HG03432 (cell line): ENCODE results near the gene BCDIN3D.

Experiments
- ATAC-seq: cut with Tn5 transposase; IDR thresholded peaks from one replicate; pipeline ENCODE4 v1.9.1; 2021; ENCODE audit warnings: mild to moderate bottlenecking, moderate library complexity; ENCODE audit not compliant: unreplicated experiment

The BCDIN3D gene

DNA sequence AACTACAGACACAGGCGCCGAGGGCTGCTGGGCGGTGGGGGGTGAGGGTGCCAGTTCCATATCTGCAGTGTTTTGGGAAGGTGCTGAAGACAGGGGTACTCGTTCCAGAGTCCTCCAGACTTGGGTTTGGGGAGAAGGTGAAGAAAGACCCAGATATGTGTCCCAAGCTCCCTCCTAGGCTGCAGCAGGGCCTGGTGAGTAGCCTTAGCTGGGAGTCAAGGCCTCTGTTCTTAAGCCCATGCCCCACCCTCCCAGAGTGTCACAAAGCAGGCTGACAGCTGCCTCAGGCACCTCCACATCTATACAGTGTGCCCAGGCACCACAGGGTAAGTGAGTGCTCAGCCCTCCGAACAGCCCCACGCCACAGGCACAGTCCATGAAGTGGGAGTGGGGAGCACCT lies 19.0 kb downstream of the BCDIN3D start:
- no peak for ATAC-seq

DNA sequence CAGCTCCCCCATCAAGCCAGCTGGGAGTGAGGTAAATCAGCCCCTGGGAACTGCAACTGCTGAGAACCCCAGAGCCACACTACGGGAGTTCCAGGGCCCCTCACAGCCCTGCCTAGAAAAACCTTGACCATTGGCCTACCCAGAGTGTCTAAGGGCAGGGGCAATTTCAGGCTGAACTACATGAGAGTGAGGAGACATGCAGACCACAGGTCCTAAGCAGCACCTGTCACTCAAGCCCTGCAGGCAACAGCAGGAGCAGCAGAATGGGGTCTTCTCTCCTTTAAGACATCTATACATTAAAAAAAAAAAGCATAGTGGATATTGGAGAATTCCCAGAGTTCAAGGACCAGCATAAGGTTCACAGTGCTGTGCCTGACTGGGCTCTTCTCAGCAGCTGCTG lies 19.6 kb downstream of the BCDIN3D start:
- no peak for ATAC-seq

DNA sequence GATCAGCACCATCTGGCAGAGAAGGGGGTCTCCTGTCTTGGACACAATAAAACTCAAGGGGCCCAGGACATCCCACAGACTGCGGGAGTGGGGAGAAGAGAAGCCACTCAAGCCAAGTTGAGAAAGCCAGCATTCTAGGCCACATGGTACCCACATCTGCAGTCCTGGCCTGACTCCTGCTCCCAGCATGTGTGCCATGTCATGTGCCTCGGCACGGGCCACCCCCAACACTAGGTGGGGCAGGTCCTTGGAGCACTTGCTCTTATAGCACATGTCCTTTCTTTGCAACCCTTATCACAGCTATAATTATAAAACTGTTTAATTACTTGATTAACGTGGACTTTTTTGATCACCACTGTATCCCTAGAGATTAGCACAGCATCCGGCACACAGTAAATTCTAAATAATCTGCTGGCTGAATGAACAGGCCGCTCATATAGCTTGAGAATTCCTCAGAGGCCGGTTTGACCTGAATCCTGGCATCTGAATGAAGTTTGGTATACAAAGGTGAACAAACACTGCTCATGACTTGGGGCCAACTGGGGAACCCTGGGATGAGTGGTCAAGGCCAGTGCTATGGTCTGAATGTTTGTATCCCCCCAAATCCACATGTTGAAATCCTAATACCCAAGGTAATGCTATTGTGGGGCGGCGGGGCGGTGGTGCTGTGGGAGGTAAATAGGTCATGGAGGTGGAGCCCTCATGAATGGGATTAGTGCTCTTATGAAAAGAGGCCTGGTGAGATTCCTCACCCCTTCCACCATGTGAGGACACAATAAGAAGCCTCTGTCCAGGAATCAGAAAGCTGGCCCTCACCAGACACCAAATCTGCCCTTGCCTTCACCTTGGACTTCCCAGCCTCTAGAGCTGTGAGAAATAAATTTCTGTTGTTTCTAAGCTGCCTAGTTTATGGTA lies 21.3 kb downstream of the BCDIN3D start:
- ATAC-seq, result no peak

DNA sequence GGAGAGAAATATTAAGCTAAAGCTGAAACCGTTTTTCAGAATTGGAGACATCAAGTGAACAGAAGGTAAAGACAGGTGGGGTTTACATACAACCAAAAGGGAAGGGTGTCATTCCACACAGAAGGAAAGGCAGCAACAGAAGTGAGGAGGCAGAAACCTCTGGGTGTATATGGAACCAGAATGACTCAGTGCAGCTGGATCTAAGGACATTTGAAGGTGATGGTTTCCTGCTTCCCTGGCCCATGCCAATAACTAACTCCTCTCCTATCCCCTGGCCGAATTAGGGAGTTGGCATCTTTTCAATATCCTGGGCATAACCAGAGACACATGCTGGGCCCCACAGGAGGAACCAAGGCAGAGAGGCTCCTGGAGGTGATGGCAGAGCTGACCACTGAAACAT lies 23.1 kb downstream of the BCDIN3D start:
- no peak for ATAC-seq

DNA sequence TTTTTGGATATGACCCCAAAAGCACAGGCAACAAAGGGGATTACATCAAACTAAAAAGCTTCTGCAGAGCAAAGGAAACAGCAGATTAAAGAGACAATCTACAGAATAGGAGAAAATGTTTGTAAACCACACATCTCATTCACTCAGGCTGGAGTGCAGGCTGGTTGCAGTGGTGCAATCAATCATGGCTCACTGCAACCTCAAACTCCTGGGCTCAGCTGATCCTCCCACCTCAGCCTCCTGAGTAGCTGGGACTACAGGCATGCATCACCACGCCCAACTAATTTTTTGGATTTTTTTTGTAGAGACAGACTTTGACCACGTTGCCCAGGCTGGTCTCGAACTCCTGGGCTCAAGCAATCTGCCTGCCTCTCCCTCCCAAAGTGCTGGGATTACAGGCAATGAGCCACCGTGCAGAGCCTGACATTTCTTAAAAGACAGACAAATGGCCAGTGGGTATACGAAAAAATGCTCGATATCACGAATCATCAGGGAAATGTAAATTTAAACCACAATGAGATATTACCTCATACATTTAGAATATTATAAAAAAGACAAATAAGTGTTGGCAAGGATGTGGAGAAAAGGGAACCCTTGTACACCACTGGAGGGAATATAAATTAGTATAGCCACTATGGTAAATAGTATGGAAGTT lies 24.5 kb downstream of the BCDIN3D start:
- ATAC-seq, result no peak

DNA sequence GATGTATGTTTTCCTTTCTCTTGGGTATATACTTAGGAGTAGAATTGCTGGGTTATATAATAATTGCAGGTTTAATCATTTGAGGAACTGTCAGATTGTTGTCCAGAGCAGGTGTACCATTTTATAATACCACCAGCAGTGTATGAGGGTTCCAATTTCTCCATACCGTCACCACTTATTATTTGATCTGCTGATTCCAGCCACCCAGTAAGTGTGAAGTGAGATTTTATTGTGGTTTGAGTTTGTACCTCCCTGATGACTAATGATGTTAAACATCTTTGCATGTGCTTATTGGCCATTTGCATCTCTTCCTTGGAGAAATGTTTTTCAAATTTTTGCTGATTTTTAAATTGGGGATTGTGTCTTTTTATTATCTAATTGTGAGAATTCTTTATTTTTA lies 29.8 kb downstream of the BCDIN3D start:
- no peak for ATAC-seq

DNA sequence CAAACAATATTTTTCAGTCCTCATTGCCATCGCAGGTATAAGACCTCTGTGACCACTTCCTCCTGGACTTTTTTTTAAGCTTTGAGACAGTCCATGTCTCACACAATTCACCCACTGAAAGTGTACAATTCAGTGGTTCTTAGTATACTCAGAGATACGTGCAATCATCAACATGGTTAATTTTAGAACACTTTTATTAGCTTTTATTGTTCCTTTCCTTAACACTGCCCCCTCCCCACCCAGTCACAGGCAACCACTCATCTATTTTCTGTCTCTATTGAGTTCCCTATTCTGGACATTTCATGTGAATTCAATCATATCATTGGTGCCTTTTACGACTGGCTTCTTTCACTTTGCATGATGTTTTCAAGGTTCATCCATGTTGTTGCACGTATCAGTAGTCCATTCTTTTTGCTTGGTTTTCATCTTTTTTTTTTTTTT lies 30.9 kb downstream of the BCDIN3D start:
- peak; percentile 48 for ATAC-seq

DNA sequence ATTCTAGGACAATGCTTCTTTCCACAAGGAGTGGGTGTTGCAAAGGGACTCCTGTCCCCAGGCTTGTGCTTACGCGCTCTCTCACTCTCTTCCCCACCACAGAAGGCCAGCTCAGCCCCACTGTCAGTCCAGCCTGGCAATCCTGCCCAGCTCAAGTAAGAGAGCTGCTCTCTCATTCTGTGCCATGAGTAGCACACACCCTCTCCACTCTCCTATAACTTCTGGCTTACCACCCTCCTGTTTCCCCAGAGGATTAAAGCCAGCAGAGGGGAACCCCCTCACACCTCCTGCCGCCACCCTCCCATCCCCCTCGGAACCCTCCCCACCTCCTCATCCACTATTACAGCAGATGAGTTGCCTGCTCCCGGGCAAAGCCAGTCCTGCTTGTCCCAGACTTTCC lies 31.8 kb downstream of the BCDIN3D start:
- no peak for ATAC-seq

DNA sequence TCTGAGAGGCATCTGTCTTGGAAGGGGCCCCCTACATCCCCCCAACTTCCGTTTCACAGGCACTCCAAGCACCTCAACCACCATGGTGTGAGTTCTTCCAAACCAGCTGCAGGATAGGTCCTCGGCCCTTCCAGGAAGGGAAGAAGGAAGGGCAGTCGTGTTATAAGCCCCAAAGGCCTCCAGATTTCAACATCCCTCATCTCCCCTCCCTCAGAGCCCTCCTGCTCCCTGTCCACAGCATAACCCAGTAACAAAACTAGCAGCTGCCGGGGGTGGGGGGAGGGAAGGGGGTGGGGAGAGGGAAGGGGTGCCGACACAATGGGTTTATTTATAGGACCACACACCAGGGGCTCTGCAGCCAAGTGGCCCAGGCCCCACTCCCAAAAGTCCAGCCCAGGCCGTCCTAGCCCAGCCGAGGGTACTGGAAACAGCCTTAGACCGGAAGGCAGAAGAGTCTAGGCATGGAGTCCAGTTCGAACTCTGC lies 33.0 kb downstream of the BCDIN3D start:
- no peak for ATAC-seq

DNA sequence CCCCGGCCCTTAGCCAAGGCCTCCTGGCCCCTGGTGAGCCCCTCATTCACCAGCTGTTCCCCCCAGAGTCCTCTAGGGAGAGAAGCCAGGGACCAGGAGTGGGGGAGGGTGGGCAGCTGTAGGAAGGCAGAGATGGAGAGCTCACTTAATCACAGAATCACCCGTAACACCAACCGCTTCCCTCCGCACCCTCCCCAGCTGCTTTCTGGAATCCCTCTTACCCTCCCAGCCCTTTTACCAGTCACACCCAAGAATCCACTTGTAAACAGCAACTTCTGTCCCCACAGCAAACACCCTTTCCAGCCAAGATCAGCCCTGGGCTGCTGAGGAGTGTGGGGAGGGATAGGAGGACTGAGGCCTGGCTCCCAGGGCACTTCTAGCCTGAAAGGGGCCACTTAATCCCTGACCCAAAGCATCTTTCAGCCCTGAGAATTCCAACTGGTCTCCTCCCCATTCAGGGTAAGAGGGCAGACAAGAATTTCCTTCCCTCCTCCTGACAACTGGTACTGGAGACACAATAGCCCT lies 33.5 kb downstream of the BCDIN3D start:
- no peak for ATAC-seq

DNA sequence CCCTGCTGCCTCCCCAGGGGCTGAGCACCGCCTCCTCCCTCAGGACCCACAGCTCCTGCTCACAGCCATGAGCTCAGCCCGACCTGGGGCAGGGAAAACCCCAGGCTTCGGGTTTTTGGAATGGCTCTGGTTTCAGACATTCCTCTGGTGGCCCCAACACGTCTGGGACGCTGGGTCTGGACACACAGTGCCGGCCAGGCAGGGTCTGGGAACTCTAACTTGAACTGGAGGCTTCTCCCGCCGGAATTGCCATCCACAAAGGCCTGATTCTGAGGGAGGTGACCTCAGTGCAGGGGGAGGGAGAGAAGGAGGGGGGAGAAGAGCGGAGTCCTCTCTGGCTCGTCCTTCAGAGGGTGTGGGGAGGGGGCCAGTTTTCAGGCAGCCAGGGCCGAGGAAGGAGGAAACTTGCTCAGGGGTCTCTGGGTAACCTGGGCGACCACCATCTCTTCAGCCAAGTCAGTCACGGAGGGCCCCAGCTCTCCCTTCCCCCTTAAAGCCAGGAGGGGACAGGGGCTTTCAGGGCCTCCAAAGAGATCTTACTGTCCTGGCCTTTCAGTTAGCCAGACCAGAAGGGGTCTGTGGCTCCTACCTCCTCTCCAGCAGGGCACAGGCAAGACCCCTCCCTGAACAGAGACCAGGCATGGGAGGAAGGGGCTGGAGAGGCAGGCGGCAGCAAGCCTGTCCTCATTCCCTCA lies 34.1 kb downstream of the BCDIN3D start:
- ATAC-seq, result no peak

DNA sequence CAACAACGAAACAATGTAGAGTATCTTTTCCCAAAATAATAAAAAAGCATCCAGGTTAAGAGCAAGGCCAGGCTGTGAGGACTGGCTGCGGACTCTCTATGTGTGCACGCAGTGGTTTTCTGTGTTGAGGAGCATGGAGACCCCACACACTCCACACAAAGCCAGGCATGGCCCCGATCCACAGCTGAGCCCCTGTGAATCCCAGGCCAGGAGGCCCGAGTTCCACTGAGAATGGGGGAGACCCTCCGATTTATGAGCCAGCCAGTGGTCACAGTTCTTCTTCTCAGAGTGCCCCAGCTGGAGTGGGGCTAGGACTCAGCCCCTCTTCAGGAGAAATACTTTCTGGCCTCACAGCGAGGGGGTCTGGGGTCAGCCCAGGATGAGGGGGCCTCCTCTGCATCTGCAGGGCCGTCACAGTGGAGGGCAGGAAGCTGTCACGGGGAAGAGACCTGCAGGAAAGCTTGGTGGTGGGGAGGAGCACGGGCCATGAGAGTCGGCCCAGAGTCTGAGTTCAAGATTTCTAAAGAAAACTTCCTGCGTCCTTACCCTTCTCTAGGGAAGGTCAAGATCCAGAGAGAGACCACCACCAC lies 34.8 kb downstream of the BCDIN3D start:
- no peak for ATAC-seq

DNA sequence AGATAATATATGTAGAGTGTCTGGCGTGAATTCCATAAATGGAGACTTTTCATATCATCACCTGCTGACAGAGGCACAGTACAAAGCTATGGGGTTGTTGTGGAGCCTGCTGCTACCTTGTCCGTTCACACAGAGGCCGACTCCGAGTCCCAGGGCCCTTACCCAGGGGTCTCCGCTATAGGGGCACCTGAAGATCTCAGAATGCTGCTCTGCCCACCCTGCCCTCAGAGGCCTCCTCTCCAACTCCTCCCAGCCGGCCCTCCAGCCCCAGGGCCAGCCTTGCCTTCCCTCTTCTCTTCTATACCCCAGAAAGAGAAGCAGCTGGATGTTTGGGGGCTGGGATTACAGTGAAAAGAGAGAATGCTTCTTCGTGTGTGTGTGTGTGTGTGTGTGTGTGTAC lies 36.0 kb downstream of the BCDIN3D start:
- ATAC-seq, result no peak

DNA sequence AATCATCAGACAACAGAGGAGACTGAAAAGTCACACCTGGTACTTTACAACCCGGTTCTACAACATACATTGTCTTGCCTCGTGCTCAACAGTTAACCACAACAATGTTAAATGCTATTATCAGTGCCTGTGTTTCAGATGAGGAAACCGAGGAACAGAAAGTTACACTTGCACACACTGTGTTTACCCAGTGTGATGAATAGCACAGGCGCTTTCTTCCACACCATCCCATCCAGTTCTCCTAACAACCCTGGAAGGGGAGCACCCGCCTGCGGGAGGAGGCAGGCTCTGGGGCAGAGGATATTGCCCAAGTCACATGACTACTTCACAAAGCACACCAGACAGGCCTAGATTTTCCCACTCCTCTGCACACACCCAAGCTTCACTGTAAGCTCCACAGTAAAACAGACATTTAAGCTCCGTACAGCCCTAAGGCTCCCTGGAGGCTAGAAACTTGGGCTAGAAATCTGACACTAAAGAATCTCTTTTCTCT lies 36.5 kb downstream of the BCDIN3D start:
- no peak for ATAC-seq

DNA sequence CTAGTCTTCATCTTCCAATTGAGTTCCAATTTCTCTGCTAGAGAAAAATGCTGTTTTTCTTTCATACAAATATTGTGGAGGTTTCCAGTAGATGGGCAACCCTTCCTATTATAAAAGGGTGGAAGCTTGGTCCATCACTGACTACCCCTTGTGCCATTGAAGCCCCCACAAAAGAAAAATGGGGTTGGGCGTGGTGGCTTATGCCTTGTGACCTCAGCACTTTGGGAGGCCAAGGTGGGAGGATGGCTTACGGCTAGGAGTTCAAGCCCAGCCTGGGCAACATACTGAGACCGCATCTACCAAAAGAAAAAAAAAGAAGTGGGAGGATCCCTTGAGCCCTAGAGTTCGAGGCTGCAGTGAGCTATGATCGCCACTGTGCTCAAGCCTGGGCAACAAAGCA lies 37.5 kb downstream of the BCDIN3D start:
- ATAC-seq, result no peak

DNA sequence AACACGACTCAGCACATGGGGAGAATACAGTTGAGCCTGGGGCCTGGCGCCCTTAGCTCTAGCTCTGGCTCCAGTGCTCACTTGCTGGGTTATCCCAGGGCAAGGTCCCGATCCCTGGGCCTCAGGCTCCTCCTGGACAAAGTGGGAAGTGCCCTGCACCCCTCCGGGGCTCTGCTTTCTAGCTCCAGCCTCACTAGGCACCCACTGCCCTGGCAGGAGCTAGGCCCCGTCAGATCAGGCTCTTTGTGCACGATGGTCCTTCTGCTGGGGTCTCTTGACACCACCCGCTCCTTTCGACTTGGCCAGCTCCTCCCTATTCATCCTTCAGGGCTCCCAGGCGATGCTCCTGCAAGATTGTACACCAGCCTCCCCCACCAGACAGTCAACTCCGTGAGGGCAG lies 38.1 kb downstream of the BCDIN3D start:
- ATAC-seq, result no peak

DNA sequence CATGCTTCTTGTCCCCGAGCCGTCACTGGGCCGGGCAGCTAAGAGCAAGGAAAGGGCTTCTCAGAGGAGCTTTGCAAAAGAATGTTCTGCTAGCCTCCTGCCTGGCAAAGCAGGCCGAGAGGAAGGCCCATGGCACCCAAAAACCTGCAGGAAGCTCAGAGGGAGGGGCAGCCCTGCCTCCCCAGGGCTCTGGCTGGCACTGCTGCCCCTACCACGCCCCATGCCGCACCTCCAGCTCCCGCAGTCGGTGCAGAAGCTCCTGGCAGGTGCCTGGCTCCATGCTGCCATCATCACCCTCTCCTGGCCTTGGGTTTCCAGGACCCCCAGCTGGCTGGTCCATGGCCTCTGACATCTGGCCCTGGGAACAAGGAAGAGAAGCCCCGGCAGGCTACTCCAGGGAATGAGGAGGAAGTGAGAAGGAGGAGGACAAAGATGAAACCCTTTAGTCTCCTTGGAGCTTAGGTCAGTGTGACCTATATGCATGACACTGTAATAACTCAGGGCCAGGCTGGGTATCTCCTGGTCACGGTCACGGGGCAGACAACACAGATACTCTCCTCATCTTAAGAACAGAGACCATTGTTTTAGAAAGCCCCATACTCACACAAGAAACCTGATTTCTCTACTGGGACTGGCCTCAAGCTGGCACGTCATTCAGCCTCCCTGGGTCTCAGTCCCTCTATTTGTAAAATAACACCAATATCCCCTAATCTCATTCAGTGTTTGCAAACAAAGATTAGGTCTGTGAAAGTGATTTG lies 39.0 kb downstream of the BCDIN3D start:
- no peak for ATAC-seq

DNA sequence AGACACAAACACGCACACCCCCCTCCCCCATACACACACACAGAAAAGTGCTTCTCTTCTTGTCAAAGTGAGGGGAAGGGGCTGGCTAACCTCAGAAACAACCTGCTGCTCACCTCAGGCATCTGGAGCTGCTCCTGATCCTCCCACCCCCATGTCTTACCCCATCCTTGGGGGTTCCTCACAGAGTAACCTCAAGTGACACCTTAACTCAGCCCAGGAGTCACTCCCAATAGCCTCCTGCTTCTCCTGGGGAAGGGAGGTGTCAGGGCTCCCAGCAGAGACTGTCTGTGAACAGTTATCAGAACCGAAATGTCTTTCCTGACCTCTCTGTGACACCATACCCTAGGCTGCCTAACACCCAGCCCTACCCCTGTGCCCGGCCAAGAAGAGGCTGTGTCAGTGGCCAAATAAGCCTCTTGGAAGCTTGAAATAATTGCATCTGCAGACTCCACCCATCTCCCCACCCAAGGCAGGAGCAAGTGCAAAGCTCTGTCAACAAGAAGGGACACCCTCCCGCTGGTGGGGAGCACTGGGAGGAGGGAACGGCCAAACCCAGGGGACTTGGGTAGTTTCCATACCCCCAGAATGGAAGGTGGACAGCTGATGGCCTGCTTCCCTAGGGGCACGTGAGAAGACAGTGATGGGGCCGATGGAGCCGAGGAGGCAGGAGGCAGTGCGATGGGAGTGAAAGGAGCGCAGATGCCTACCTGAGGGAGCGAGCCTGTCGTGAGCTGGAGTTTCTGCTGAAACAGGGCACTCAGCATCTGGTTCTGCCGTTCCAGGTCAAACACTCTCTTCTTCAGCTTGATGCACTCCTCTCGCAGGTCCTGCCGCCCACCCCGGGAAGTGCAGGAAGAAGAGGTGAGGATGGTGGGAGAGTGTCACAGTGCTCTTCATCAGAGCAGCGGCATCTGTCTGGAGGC lies 41.5 kb downstream of the BCDIN3D start:
- ATAC-seq, result no peak
